ENCODE results near the gene MERTK.

MERTK gene

DNA sequence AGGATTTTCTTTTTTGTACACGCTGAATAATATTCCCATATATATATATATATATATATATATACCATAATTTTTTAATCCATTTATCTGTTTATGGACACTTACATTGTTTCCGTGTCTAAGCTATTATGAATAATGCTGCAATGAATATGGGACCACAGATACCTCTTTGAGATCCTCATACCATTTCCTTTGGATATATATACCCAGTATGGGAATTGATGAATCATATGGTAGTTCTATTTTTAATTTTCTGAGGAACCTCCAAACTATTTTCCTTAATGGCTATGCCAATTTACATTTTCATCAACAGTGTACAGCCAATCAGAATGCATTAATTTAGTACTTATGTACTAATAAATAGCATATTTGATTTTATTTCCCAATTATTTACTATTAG lies 53.1 kb downstream of the MERTK start:
- TF ChIP-seq, protein P1, sequence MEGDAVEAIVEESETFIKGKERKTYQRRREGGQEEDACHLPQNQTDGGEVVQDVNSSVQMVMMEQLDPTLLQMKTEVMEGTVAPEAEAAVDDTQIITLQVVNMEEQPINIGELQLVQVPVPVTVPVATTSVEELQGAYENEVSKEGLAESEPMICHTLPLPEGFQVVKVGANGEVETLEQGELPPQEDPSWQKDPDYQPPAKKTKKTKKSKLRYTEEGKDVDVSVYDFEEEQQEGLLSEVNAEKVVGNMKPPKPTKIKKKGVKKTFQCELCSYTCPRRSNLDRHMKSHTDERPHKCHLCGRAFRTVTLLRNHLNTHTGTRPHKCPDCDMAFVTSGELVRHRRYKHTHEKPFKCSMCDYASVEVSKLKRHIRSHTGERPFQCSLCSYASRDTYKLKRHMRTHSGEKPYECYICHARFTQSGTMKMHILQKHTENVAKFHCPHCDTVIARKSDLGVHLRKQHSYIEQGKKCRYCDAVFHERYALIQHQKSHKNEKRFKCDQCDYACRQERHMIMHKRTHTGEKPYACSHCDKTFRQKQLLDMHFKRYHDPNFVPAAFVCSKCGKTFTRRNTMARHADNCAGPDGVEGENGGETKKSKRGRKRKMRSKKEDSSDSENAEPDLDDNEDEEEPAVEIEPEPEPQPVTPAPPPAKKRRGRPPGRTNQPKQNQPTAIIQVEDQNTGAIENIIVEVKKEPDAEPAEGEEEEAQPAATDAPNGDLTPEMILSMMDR (IDR thresholded peaks at IDR 0.05; ENCODE audit: low read depth, low read length), result no peak
- Histone ChIP-seq H3K4me3 (ENCODE audit: low read depth, low read length) (no peak overlapping the region), H3K9me3 (ENCODE audit: severe bottlenecking) (no peaks in the 10 kb centered on the region), H3K36me3 (no peaks in the 10 kb centered on the region), H3K27ac (no peak overlapping the region), H3K27me3 (ENCODE audit: insufficient read depth, low read depth, severe bottlenecking) (no peaks in the 10 kb centered on the region)
- DNase-seq, result no peak

DNA sequence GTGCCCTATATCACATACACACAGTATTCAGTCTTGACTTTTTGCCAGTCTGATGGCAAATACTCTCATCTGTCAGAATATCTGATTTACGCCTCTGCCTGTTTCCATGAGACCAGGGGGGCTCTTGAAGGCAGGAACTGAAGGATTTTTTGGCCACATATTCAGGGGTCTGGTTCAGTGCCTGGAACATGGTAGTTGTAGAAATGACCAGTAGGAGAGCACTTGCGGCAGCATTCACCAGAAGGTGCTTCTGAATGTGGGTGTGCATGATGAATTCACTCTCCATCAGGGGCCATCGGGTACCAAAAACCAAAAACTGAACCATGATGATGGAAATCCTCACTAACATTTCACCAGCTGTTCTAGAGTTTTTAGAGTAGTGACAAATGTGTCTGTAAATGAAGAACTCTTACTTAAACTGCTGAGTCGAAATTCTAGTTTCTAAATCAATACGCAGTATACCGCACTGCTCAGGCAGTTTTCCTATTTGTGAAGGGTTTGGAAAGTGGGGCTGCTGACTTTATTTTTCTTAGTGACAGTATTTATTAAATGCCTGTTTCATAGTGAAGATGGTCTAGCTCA lies 54.6 kb downstream of the MERTK start:
- Histone ChIP-seq H3K4me3 (ENCODE audit: low read depth, low read length) (no peak overlapping the region), H3K27ac (no peak overlapping the region), H3K9me3 (ENCODE audit: severe bottlenecking) (no peaks in the 10 kb centered on the region), H3K27me3 (ENCODE audit: insufficient read depth, low read depth, severe bottlenecking) (no peaks in the 10 kb centered on the region), H3K36me3 (no peaks in the 10 kb centered on the region)
- DNase-seq, result no peak
- TF ChIP-seq, protein P1 (IDR thresholded peaks at IDR 0.05; ENCODE audit: low read depth, low read length), result no peak

DNA sequence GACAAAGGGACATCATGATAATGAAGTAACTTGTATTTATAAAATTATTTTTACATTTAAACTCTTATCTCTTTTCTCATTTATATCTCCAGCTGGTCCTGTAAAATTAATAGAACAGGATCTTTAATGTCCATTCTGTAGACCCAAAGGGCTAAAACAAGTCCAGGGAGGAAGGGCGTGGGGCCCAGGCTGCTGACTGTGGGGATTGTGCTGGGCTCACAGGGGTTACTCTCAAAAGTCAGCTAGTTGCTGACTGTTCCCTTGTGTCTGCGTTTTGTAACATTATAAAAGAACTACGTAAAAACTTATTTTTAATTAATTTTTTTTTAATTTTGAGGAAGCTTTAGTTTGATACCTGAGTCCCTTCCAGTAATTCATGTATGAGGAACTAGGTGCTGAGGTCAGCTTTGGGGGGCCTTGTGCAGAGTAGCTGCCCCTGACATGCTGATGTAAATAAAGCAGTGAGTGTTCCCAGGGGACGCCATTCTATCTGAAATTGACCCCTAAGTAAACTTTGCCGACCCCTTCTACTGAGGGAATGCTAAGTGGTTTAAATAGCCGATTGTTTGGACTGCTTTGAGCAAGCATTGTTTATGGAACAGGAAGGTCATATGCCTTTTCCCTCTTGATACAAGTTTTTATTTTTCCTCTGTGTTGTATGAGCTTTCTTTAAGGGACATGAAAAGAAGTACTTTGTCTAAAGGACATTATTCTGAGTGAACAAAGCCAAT lies 56.4 kb downstream of the MERTK start:
- no peak for DNase-seq
- no peak overlapping the region for H3K27ac ChIP-seq
- no peaks in the 10 kb centered on the region for H3K36me3 ChIP-seq
- no peaks in the 10 kb centered on the region for H3K27me3 ChIP-seq (ENCODE audit: insufficient read depth, low read depth, severe bottlenecking)
- TF ChIP-seq, protein P1 (IDR thresholded peaks at IDR 0.05; ENCODE audit: low read depth, low read length), result no peak
- H3K9me3 ChIP-seq (ENCODE audit: severe bottlenecking), result no peaks in the 10 kb centered on the region
- no peak overlapping the region for H3K4me3 ChIP-seq (ENCODE audit: low read depth, low read length)

DNA sequence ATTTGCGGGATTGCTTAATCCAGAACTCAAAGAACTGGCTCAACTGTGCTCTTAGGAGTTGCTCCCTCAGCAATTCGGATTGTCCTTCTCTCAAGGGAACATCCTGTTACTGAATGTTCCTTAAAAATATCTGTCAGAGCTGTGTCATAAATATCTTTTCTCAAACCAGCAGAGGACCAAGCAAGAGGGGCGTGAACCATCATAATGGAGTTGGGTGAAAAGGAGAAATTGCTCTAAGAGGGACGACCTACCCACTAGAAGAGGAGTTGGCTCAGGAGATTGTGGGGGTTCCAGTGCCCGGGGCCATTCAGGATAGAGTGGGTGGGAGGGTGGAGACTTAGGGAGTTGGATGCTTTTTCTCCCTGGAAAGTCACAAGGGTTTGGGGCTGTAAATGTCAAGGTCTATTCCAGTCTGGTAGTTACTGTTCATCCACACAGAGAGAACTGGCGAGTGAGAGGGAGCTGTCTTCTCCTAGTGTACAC lies 59.5 kb downstream of the MERTK start:
- no peak overlapping the region for H3K4me3 ChIP-seq (ENCODE audit: low read depth, low read length)
- H3K27ac ChIP-seq, result no peak overlapping the region
- no peaks in the 10 kb centered on the region for H3K9me3 ChIP-seq (ENCODE audit: severe bottlenecking)
- H3K36me3 ChIP-seq, result no peaks in the 10 kb centered on the region
- TF ChIP-seq, protein P1 (IDR thresholded peaks at IDR 0.05; ENCODE audit: low read depth, low read length), result no peak
- no peaks in the 10 kb centered on the region for H3K27me3 ChIP-seq (ENCODE audit: insufficient read depth, low read depth, severe bottlenecking)
- DNase-seq, result no peak

DNA sequence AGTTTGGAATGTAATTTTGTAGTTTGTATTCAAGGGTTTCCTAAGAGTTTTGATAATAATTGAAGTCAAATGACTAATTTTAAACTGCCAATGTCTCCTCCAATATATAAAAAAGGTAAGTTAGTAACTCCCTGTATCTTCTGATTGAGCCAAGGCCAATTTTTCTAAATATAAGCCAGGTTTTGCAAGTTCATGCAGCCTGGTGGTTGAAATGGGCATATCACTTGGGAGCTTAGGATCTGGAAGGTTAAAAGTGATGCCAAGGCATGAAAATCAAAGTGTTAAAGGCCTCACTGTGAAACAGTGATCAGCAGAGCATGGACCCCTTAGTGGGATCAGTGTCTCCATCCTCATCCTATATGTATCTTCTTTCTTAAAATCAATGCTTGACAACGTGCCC lies 60.5 kb downstream of the MERTK start:
- no peaks in the 10 kb centered on the region for H3K27me3 ChIP-seq (ENCODE audit: insufficient read depth, low read depth, severe bottlenecking)
- no peaks in the 10 kb centered on the region for H3K9me3 ChIP-seq (ENCODE audit: severe bottlenecking)
- no peaks in the 10 kb centered on the region for H3K36me3 ChIP-seq
- TF ChIP-seq, protein P1 (IDR thresholded peaks at IDR 0.05; ENCODE audit: low read depth, low read length), result no peak
- no peak overlapping the region for H3K27ac ChIP-seq
- no peak overlapping the region for H3K4me3 ChIP-seq (ENCODE audit: low read depth, low read length)
- DNase-seq, result no peak
